HEK293 (cell line): ENCODE data around the gene SLCO6A1.
"Not testable (repeated sequence)": the region's sequence is repeated elsewhere in the genome, so short reads cannot be mapped to it uniquely, and the experiment has no call there.

Experiments
- CTCF ChIA-PET: fragments of 350-600 bp; formaldehyde crosslinking; extraction: SDS; loops from one replicate; lab custom pipeline; 2021; ENCODE audit warnings: antibody characterized with exemption; lab: Yijun Ruan, JAX
- POLR2A ChIA-PET: fragments of 300-600 bp; formaldehyde crosslinking; extraction: SDS; loops from one replicate; lab custom pipeline; 2020; ENCODE audit warnings: antibody characterized with exemption, inconsistent platforms; lab: Yijun Ruan, JAX
- H3K27ac ChIP-seq: fragments of 200-500 bp; sonication (Bioruptor generic); 2 replicates; pipeline ENCODE4 v1.5.1; 2014; ENCODE audit warnings: low read depth, low read length, control low read depth, inconsistent platforms; ENCODE audit errors: extremely low read depth
- H3K36me3 ChIP-seq, 2 experiments: fragments of 200-500 bp in 1 of 2; sonication (Bioruptor generic) in 1 of 2; 1 replicate in 1 of 2; 2 replicates in 1 of 2; pipeline ENCODE4 v1.5.1; 2014 to 2017; ENCODE audit warnings: inconsistent platforms in 2 of 2, low read length in 2 of 2; ENCODE audit not compliant: control insufficient read depth in 2 of 2, insufficient read depth in 1 of 2
- H3K4me1 ChIP-seq: fragments of 200-500 bp; sonication (Bioruptor generic); 2 replicates; pipeline ENCODE4 v1.5.1; 2014; ENCODE audit warnings: mild to moderate bottlenecking, low read length, inconsistent platforms; ENCODE audit not compliant: control insufficient read depth, insufficient read depth
- H3K4me3 ChIP-seq: 2 replicates; pipeline ENCODE4 v1.5.1; 2011; ENCODE audit warnings: low read depth, mild to moderate bottlenecking, control low read depth, low read length, moderate library complexity
- H3K9me3 ChIP-seq: fragments of 200-500 bp; sonication (Bioruptor generic); 2 replicates; pipeline ENCODE4 v1.5.1; 2014; ENCODE audit warnings: low read depth, low read length, inconsistent platforms; ENCODE audit not compliant: control insufficient read depth, insufficient read depth
- SALL2 ChIP-seq: fragments of 450-650 bp; formaldehyde crosslinking; IDR thresholded peaks from 2 replicates; pipeline ENCODE4 v1.5.0; 2017; ENCODE audit warnings: missing biosample characterization, mild to moderate bottlenecking, missing genetic modification characterization, borderline replicate concordance
- SCRT2 ChIP-seq: fragments of 450-650 bp; formaldehyde crosslinking; IDR thresholded peaks from 2 replicates; pipeline ENCODE4 v1.5.1; 2016; ENCODE audit warnings: missing biosample characterization, missing genetic modification characterization
- SP3 ChIP-seq: fragments of 450-650 bp; formaldehyde crosslinking; IDR thresholded peaks from 2 replicates; pipeline ENCODE4 v1.5.1; 2016; ENCODE audit warnings: missing biosample characterization, missing genetic modification characterization
- ZIC2 ChIP-seq: fragments of 450-650 bp; formaldehyde crosslinking; IDR thresholded peaks from 2 replicates; pipeline ENCODE4 v1.5.1; 2016; ENCODE audit warnings: missing biosample characterization, missing genetic modification characterization
- ZNF133 ChIP-seq: fragments of 450-650 bp; formaldehyde crosslinking; IDR thresholded peaks from 2 replicates; pipeline ENCODE4 v1.5.1; 2016; ENCODE audit warnings: missing biosample characterization, missing genetic modification characterization
- ZNF16 ChIP-seq: fragments of 450-650 bp; formaldehyde crosslinking; IDR thresholded peaks from 2 replicates; pipeline ENCODE4 v1.5.1; 2016; ENCODE audit warnings: low read depth, missing biosample characterization, missing genetic modification characterization
- ZNF19 ChIP-seq: fragments of 450-650 bp; formaldehyde crosslinking; IDR thresholded peaks from 2 replicates; pipeline ENCODE4; 2016; ENCODE audit warnings: missing biosample characterization, missing genetic modification characterization, low read depth
- ZNF24 ChIP-seq: fragments of 450-650 bp; formaldehyde crosslinking; IDR thresholded peaks from 2 replicates; pipeline ENCODE4 v1.5.1; 2016; ENCODE audit warnings: missing biosample characterization, missing genetic modification characterization
- ZNF311 ChIP-seq: fragments of 450-650 bp; formaldehyde crosslinking; IDR thresholded peaks from 2 replicates; pipeline ENCODE4 v1.5.1; 2017; ENCODE audit warnings: missing biosample characterization, missing genetic modification characterization, borderline replicate concordance
- ZNF335 ChIP-seq: fragments of 450-650 bp; formaldehyde crosslinking; conservative IDR thresholded peaks from 2 replicates; pipeline ENCODE4 v1.5.1; 2016; ENCODE audit warnings: missing biosample characterization, missing genetic modification characterization
- TF ChIP-seq, protein P1 (sequence below): fragments of 450-650 bp; formaldehyde crosslinking; conservative IDR thresholded peaks from 2 replicates; pipeline ENCODE4 v1.5.1; 2016; ENCODE audit warnings: low read depth, missing biosample characterization, missing genetic modification characterization
- TF ChIP-seq, protein P2 (sequence below): fragments of 450-650 bp; formaldehyde crosslinking; IDR thresholded peaks from 2 replicates; pipeline ENCODE4 v1.5.1; 2016; ENCODE audit warnings: missing biosample characterization, missing genetic modification characterization
- TF ChIP-seq, protein P3 (sequence below): fragments of 450-650 bp; formaldehyde crosslinking; IDR thresholded peaks from 2 replicates; pipeline ENCODE4 v1.5.1; 2016; ENCODE audit warnings: missing biosample characterization, missing genetic modification characterization

Gene SLCO6A1

DNA sequence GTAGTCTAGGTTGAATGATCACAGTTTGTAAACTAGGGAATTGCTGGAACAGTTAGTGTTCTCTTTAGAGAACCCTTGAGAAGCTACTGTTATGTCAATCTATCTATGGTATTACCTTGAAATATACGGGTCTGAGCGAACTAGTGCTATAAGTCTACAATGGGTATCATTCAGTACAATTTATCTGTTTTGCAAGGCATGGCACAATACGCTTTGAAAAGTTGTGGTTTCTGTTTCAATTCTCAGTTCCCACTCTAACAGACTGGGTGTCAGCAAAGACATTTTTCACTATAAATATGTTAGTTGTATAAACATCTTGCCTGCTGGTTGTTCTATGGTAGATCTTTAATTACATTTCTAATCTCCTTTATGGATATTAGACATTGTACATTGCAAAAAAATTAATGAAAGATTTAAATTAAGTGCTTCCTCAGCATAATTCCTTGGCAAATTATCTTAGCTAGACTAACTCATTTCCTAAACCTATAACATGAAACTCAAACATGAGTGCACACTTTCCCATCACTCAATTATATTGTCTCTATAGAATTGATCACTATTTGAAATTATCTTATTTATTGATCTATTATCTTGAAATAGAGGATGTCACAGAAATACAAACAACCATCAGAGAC is 24.9 kb upstream of the SLCO6A1 start:
- no peaks in the 10 kb centered on the region for H3K9me3 ChIP-seq
- H3K4me3 ChIP-seq, result no peak overlapping the region
- ChIA-PET POLR2A (no interaction called here), CTCF (no interaction called here)
- TF ChIP-seq, protein P1, sequence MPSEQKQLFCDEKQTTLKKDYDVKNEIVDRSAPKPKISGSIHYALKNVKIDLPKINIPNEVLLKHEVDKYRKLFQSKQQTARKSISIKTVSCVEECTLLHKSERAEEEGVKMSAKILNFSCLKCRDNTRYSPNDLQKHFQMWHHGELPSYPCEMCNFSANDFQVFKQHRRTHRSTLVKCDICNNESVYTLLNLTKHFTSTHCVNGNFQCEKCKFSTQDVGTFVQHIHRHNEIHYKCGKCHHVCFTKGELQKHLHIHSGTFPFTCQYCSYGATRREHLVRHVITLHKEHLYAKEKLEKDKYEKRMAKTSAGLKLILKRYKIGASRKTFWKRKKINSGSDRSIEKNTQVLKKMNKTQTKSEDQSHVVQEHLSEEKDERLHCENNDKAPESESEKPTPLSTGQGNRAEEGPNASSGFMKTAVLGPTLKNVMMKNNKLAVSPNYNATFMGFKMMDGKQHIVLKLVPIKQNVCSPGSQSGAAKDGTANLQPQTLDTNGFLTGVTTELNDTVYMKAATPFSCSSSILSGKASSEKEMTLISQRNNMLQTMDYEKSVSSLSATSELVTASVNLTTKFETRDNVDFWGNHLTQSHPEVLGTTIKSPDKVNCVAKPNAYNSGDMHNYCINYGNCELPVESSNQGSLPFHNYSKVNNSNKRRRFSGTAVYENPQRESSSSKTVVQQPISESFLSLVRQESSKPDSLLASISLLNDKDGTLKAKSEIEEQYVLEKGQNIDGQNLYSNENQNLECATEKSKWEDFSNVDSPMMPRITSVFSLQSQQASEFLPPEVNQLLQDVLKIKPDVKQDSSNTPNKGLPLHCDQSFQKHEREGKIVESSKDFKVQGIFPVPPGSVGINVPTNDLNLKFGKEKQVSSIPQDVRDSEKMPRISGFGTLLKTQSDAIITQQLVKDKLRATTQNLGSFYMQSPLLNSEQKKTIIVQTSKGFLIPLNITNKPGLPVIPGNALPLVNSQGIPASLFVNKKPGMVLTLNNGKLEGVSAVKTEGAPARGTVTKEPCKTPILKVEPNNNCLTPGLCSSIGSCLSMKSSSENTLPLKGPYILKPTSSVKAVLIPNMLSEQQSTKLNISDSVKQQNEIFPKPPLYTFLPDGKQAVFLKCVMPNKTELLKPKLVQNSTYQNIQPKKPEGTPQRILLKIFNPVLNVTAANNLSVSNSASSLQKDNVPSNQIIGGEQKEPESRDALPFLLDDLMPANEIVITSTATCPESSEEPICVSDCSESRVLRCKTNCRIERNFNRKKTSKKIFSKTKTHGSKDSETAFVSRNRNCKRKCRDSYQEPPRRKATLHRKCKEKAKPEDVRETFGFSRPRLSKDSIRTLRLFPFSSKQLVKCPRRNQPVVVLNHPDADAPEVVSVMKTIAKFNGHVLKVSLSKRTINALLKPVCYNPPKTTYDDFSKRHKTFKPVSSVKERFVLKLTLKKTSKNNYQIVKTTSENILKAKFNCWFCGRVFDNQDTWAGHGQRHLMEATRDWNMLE (tag by site-specific recombination), result no peak
- no peak for TF ChIP-seq SALL2 (tag by site-specific recombination)
- TF ChIP-seq SCRT2 (tag by site-specific recombination), result no peak
- TF ChIP-seq ZNF19 (tag by site-specific recombination), result no peak
- no peak for TF ChIP-seq ZIC2 (tag by site-specific recombination)
- TF ChIP-seq ZNF335, result no peak
- TF ChIP-seq ZNF24 (tag by site-specific recombination), result no peak
- no peak for TF ChIP-seq SP3 (tag by site-specific recombination)
- TF ChIP-seq ZNF311 (tag by site-specific recombination), result no peak
- no peak for TF ChIP-seq ZNF133 (tag by site-specific recombination)
- TF ChIP-seq ZNF16, result no peak
- no peaks in the 10 kb centered on the region for H3K4me1 ChIP-seq
- no peak overlapping the region for H3K27ac ChIP-seq
- no peaks in the 10 kb centered on the region for H3K36me3 ChIP-seq

DNA sequence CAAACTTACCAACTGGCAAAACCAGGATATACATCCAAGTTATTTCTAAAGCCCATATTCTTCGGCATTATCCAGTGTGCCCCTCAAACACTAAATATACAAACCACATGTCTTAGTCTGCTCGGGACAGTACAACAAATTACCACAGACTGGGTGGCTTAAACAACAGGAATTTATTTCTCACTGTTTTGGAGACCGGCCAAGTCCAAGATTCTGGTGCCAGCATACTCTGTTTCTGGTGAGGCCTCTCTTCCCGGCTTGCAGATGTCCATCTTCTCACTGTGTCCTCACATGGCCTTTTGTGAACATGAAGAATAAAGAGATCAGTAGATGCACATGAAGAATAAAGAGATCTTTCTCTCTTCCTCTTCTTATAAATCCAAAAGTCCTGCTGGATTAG is 12.9 kb upstream of the SLCO6A1 start:
- no peaks in the 10 kb centered on the region for H3K4me1 ChIP-seq
- no peak overlapping the region for H3K27ac ChIP-seq
- no peaks in the 10 kb centered on the region for H3K9me3 ChIP-seq
- no peaks in the 10 kb centered on the region for H3K36me3 ChIP-seq
- ChIA-PET CTCF (no interaction called here), POLR2A (no interaction called here)
- no peak overlapping the region for H3K4me3 ChIP-seq
- TF ChIP-seq, protein P2, sequence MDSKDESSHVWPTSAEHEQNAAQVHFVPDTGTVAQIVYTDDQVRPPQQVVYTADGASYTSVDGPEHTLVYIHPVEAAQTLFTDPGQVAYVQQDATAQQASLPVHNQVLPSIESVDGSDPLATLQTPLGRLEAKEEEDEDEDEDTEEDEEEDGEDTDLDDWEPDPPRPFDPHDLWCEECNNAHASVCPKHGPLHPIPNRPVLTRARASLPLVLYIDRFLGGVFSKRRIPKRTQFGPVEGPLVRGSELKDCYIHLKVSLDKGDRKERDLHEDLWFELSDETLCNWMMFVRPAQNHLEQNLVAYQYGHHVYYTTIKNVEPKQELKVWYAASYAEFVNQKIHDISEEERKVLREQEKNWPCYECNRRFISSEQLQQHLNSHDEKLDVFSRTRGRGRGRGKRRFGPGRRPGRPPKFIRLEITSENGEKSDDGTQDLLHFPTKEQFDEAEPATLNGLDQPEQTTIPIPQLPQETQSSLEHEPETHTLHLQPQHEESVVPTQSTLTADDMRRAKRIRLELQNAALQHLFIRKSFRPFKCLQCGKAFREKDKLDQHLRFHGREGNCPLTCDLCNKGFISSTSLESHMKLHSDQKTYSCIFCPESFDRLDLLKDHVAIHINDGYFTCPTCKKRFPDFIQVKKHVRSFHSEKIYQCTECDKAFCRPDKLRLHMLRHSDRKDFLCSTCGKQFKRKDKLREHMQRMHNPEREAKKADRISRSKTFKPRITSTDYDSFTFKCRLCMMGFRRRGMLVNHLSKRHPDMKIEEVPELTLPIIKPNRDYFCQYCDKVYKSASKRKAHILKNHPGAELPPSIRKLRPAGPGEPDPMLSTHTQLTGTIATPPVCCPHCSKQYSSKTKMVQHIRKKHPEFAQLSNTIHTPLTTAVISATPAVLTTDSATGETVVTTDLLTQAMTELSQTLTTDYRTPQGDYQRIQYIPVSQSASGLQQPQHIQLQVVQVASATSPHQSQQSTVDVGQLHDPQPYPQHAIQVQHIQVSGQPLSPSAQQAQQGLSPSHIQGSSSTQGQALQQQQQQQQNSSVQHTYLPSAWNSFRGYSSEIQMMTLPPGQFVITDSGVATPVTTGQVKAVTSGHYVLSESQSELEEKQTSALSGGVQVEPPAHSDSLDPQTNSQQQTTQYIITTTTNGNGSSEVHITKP (tag by site-specific recombination), result no peak
- TF ChIP-seq, protein P3, sequence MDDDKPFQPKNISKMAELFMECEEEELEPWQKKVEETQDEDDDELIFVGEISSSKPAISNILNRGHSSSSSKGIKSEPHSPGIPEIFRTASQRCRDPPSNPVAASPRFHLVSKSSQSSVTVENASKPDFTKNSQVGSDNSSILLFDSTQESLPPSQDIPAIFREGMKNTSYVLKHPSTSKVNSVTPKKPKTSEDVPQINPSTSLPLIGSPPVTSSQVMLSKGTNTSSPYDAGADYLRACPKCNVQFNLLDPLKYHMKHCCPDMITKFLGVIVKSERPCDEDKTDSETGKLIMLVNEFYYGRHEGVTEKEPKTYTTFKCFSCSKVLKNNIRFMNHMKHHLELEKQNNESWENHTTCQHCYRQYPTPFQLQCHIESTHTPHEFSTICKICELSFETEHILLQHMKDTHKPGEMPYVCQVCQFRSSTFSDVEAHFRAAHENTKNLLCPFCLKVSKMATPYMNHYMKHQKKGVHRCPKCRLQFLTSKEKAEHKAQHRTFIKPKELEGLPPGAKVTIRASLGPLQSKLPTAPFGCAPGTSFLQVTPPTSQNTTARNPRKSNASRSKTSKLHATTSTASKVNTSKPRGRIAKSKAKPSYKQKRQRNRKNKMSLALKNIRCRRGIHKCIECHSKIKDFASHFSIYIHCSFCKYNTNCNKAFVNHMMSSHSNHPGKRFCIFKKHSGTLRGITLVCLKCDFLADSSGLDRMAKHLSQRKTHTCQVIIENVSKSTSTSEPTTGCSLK (tag by site-specific recombination), result no peak

DNA sequence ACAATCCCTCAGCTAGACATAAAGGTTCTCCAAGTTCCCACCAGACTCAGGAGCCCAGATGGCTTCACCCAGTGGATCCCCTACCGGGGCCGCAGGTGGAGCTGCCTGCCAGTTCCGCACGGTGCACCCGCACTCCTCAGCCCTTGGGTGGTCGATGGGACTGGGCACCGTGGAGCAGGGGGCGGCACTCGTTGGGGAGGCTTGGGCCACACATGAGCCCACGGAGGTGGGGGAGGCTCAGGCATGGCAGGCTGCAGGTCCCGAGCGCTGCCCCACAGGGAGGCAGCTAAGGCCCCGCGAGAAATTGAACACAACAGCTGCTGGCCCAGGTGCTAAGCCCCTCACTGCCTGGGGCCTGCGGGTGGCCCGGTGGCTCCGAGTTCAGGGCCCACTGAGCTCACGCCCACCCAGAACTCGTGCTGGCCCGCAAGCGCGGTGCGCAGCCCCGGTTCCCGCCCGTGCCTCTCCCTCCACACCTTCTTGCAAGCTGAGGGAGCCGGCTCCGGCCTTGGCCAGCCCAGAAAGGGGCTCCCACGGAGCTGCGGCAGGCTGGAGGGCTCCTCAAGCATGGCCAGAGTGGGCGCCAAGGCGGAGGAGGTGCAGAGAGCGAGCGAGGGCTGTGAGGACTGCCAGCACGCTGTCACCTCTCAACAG is 7.4 kb downstream of the SLCO6A1 start:
- CTCF ChIA-PET, result interaction anchor here (1.5 kb wide), 1 partner anchor 17 kb away, joined by 5 read pairs; no protein-coding TSS in a partner anchor
- POLR2A ChIA-PET, H3K4me1 ChIP-seq, H3K4me3 ChIP-seq, H3K9me3 ChIP-seq, H3K36me3 ChIP-seq, H3K27ac ChIP-seq: not testable (repeated sequence)
